HG02981 (cell line): ENCODE data around the gene CPA4.

Experiments used
- ATAC-seq: cut with Tn5 transposase; IDR thresholded peaks from one replicate; pipeline ENCODE4 v1.9.1; 2021; ENCODE audit warnings: mild to moderate bottlenecking, moderate library complexity; ENCODE audit not compliant: unreplicated experiment

CPA4 gene

DNA sequence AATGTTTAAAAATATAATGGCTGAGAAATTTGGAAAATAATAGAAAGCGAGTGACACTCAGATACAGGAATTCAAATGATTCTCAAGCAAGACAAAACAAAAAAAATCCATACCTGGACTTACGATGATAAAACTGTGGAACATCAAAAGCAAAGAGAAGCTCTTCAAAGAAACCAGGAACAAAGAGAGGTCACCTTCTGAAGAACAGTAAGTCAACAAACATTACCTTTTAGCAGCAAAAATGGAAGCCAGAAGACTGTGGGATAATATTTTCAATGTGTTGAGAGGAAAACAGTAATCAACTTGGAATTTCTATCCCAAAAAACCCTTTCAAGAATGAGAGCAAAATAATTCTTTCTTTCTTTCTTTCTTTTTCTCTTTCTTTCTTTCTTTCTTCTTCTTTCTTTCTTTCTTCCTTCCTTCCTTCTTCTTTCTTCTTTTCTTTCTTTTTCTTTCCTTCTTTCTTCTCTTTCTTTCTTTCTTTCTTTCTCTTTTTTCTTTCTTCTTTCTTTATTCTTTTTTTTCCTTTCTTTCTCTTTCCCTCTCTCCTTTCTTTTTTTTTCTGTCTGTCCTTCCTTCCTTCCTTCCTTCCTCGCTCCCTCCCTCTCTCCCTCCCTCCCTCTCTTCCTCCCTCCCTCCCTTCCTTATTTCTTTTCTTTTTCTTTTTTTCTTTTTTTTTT lies 49.9 kb downstream of the CPA4 start:
- no peak for ATAC-seq

DNA sequence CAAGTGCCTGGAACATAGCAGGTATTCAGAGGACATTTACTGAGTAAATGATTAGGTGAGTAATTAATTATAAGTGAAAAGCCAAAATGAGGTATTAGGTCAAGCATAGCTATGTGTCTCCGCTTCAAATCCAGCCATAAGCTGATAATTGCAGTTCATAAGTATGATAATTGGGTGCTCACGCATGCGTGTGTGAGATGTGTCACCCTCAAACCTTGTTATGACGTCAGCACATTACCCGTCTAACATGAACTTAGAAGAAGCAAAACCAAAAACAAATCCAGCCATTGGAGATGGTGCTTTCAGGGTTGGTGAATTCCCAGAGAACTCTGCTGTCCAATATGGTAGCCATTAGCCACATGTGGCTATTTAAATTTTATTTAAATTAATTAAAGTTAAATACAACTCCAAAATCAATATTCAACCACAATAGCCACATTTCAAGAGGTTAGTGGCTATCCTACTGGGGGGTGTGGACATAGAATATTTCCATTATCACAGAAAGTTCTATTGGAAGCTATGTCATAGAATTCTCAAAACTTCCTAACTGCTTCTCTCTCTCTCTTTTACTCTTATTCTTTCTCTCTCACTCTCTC lies 51.4 kb downstream of the CPA4 start, which contains the start of gene CPA5:
CPA5 (plus strand) TSS at position 546 of the 596 bp plus-strand sequence. CDS start 1,670 bp downstream, outside the sequence.
- no peak for ATAC-seq

DNA sequence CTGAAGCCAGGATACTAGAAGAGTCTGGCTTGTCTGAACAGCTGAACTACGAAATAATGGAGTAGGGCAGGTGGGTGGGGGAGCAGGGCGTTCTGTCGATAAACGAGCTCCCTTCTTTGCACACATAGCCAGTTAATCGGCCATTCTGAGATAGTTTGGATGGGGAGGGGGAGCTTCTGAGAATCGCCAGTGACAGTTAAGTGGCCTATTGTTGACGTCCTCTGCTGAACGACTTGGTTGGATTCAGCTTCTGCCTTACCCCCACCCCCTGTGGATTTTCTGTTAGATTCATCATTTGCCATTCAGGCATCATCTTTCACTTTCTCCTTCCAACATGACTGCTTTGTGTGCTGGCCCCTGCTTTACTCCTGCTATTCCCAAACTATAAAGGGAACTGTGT lies 52.2 kb downstream of the CPA4 start:
- ATAC-seq: no peak

DNA sequence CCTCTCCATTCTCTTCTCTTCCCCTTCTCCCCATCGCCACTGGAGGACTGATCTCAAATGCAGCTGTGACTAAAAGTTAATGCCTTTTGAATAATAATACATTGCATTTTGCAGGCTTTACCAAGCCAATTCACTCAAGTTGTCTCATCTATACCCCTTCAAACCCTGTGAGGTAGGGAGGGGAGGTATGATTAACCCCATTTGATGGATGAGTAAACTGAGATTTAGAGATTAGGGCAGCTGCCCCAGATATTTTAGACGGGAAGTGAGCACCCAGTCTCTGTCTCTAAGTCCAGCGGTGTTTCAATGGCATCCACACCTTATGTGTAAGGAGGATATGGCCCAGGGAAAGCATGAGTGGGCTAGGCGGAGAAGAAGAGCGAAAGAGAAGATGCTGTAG lies 52.8 kb downstream of the CPA4 start:
- no peak for ATAC-seq

DNA sequence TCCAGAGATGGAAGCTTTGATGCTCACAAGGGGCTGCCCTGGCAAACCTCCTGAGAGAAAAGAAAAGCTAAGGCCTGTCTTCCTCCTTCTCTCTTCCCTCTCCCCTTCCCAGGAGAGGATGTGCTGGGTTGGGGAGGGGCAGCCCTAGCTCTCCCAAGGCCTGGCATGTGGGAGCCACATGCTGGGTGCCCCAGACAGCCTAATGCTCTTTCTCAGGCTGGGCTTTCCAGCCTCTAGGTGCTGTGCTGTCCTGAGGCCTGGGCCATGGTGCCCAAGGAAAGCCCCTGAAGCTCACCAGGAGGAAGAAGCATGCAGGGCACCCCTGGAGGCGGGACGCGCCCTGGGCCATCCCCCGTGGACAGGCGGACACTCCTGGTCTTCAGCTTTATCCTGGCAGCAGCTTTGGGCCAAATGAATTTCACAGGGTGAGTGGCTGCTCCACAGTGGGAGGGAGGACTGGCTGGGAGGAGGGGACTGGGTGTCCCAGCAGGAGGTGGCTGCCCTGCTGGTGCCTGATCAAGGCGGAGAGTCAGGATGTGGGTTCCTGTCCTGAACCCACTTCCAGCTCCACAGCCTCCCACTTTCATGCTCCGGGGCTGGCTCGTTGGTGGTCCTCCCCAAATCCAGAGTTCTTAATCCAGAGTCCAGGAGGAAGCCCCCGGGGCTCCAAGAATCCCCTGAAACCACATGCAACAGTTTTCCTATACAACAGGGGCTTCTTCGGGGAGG lies 53.4 kb downstream of the CPA4 start:
- ATAC-seq: no peak

DNA sequence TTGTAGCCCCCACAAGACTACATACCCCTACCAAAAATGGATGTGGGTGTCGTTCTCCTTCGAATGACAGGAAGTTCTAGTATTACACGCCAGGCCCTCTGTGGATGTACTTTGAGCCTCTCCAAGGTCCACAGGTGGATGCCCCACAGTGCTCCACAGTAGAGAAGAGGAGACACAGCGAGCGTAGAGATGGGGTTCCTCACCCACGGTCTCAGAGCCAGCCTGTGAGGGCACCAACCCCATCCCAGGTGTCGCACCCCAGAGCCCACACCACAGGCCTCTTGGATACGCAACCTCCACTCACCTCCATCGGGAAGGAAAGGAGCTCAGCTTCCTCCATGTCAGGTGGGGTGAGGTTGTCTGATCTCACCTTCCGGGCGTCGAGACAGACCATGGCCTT lies 54.0 kb downstream of the CPA4 start:
- no peak for ATAC-seq

DNA sequence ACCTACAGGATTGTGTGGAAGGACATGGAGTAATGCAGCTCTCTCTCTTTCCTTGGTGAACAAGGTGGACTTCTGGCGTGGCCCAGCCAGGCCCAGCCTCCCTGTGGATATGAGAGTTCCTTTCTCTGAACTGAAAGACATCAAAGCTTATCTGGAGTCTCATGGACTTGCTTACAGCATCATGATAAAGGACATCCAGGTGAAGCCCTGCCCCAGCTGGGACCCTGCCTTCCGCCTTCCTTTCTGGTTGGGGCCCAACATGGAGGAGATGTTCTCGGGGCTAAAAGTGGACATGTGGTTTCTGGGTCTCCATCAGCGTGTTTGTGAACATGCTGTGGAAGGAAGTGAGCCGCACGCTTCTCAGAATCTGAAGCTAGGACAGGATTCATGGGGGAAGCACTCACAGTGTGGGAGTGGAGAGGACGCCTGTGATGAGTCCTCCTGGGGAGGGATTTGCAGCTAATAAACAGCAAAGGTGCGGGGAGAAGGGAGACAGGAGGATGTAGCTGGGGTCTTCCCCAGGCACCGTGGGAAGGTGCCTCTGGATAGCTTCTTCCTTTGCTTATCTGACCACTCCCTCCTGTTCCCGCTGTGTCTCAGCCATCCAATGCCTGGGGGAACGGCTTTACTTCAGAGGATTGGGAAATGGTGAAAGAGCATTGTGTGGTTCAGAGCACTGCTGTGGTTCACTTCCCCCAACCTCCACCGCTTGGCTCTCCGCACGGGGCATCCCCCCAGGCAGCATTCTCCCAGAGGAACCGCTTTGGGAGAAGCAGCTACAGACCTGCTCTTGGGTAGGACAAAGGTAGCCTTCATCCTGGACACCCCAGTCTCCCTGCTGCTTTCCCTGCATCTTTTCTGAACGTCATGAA lies 57.2 kb downstream of the CPA4 start:
- ATAC-seq: no peak

DNA sequence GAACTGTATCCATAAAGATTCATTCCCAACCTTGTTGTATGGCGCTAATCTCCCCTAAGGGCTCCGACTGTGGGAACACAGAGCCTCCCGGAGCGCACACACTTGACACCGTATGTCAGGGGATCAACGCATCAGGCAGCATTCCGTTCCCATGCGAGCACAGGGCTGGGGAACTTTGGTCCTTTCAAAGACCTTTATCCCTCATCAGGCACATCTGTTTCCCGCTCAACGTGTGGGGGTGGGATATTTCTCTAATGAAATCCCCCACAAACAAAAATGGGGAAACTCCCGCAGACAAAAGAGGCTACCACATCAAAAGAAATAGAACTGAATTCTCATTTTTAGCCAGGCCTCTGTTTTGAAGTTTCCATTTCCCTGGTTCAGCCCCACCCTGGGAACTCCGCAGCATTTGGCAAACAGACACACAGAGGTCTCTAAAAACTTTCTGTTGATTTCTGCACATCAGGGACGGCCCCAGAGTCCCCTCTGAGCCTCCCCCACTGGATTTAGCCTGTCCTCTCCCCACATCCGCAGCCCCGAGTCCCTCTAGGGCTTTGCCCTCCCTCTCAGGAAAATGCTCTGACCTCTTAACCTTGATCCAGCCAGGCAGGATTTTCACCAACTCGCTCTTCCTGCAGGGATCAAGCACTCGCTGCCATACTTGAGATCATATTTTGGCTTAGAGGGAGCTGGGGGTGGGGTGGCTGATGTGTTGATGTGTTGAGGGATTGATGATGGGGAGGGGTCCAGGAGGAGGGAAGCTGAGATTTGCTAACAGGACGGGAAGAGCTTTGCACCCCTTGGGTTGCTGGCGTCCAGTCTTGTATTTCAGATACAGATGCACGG lies 58.2 kb downstream of the CPA4 start:
- ATAC-seq: no peak

DNA sequence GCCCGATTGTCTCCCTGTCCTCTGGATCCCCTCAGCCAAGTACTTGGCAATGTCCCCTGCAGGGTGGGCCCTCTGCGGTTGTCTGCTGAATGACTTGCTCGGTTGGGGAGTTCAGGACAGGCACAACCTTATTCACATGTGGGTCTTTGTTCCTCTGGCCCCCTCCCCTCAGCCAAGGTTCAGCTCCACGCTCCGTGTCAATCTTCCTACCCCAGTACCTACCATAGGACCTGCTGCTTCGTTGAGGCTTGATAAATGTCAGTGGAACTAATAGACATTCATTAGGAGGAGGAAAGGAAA lies 58.8 kb downstream of the CPA4 start:
- no peak for ATAC-seq

DNA sequence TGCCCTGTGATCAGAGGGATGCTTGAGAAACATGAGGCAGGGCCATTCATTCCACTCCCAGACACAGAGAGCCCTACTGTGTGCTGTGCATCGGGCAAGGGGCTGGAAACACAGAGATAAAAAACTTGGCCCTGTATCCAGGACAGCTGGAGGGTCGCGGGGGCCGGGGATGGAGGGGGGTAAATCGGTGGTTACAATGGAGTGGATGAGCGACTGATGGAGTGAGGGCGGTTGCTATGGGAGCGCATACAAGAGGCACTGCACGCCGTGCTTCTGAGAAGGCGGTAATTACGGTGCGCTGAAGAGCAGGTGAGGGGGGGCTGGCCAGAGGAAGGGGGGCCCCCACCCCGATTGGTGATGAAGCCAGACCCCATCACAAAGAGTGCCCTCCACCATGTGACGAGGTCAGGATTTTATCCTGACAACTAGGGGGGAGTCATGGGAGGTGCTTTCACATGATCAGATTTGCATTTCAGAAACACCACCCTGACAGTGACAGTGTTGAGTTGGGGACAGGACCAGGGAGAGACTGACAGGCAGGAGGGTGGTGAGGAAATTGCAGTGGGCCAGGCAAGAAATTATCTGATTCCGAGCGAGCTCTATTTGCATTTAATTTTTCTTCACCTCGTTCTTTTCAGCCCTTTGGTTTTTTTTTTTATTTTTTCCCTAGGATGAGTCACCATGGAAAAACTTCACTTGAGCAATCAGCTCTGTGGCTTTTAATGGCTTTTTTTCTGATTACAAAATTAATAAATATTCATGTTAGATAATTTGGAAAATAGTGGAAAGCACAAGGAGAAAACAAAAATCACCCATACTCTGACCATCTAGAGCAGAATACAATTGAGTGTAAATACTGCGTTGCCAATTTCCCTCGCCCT lies 59.5 kb downstream of the CPA4 start:
- ATAC-seq: no peak

DNA sequence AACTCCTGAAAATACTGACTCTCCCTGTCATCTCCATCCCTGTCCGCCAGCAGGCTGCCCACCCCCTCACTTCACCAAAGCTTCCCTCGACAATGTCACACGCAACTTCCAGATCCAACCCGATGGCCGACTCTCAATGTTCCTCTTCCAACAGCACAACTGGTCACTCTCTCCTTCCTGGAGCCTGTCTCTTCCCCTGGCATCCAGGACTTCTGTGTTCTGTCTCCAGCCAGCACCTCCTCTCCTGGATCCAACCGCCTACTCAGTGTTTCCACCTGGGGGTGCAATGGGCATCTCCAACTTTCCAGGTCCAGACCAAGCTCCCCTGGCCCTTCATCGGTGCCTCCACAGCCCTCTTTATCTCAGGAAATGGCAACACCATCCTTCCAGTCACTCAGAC lies 60.2 kb downstream of the CPA4 start:
- ATAC-seq: no peak

DNA sequence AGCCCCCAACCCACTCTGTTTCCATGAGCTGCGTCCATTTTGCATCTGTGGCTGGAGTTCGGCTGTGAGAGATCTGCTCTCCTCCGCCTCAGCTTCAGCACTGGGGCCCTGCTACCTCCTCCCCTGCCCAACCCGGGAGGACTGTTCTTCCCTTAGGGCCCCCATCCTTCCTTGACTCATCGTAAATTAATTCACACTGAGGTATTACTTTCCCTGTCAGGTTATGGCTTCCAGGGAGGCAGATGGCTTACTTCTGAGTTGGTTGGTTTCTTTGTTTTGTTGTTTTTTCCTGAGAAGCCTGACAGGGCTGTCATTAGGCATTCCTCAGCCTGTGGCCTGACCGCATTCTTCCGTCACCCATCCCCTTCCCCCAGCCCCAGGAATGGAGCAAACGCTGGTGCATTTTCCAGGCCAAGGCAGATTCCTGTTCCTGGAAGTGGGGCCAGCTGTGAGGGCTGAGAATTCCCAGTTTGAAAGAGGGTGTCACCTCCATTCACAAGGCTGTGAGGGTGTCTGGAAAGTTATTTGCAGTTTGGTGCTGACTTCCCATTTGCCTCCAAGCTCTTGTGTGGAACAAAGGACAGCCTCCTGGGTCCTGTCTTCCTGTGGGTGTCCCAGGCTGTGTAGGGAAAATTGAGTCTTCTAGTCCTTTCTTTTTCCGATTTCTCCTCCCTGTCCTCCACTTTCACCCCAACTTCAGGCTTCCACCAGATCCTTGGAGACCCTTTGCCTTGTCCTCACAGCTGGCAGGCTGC lies 63.3 kb downstream of the CPA4 start:
- no peak for ATAC-seq

DNA sequence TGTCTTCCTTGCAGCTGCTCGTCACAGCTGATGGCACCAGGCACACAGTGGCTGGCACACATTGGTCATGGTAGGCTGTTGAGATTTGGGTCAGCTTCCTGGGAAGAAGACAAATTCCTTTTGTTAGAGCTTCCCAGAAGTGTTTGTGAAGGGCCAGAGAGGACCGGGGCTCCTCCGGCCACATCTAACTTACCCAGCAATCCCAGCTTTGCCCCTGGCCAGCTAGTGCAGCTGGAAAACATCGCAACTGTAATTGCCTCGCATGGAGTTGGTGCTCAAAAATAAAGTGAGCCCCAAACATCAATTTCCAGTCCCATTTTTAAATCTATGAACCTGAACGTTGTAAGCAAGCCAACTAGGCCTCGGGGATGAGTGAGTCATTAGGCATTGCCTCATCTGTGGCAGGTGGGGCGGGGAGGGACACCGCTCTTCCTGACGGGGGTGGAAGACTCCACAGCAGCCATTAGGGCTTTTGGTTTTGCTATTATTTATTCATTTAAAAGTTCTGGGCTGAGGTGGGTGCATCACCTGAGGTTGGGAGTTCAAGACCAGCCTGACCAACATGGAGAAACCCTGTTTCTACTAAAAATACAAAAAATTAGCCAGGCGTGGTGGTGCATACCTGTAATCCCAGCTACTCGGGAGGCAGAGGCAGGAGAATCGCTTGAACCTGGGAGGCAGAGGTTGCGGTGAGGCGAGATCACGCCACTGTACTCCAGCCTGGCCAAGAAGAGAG lies 64.1 kb downstream of the CPA4 start:
- no peak for ATAC-seq

DNA sequence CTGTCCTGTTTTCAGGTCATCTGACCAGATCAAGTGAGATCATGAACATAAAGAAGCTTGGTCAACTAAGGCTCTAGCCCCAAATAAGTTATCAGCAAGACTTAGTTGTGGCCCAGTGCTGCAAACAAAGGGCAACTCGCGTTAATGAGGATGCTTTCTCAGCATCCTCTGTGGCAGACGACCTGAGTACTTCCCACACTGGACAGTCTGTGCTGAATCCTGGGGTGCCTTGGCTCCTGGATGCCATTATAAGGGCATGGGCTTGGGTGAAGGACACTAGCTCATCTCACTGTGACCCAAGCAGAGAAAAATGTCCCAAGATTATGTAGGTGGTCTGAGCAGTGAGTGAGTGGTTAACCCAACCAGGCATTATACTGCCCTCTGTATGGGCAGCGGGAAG lies 65.5 kb downstream of the CPA4 start:
- ATAC-seq: no peak

DNA sequence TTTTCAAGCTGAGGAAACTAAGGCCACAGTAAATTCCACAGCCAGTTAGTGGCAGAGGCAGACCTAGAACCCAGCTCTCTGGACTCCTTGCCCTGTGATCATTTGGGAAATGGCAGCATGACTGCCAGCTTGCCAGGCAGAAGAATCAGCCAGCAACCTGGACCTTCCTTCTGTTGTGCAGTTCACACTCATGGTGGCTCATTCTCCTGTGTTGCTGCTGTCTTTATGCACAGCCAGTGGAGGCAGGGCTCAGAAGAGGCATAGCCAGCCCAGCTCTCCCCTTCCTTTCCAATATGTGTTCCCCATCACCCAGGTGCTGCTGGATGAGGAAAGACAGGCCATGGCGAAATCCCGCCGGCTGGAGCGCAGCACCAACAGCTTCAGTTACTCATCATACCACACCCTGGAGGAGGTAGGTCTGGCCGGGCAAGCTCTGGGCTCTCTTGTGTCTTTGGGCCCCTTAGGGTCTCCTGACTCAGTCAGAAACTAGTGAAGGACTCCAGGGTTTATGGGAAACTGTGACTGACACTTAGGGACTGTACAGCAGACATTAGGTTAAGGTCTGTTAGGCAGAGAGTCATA lies 66.4 kb downstream of the CPA4 start:
- ATAC-seq: no peak

DNA sequence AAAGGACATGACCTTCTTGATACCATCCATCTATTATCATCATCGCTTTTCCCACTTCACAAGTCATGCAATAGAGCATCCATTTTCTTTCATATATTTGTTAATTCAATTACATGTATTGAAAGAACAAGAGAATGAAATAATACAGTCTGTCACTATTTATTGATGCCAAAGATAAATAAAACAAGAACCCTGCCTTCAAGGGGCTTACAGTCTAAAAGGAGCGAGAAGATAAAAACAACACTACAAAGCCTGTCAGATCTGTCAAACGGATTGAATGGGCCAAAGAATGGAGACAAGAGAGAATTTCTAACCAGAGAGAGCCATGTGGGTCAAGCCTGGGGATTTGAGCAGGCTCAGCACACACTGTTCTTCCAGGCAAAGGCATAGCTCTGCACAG lies 67.6 kb downstream of the CPA4 start:
- ATAC-seq: no peak

DNA sequence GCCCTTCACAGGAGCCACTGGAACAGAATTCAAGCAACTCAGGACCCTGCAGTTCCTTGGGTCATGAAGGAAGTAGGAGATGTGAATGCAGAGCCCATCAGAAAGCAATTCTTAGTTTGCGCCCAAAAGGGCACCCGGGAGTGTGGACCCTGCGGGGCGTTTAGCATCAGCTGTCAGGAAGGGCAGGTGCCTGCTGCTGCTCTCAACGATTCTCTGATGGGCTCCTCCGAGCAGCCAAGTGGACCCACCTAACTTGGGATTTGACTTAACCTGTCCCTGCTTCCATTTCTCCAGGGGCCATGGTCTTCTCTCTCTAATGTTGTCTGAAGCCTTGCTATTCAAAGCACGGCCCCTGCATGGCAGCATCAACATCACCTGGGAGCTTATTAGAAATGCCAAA lies 68.7 kb downstream of the CPA4 start:
- no peak for ATAC-seq
